ENCODE results near the gene OR4A47. TPM values are rescaled to one million over a fixed set of nuclear protein-coding genes. Genes with fewer than 3 reads are reported as not detected.
"Not testable (repeated sequence)": the region's sequence is repeated elsewhere in the genome, so short reads cannot be mapped to it uniquely, and the experiment has no call there.

OR4A47 gene
- total RNA-seq (not detected), polyA plus RNA-seq (not detected)

DNA sequence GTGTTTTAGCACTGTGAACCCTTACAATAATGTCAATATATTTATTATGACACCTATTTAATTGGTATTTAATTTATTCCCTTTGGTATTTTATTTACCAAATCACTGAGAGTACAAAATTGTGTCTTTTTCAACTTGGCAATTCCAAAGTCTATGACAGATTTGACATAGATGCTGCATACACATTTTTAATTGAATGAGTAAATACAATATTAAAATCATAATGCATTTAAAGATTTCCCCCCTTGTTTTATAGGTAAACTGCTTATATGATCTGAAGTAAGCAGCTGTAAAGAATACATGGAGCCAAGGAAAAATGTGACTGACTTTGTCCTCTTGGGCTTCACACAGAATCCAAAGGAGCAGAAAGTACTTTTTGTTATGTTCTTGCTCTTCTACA is at the start of gene OR4A47:
Gene OR4A47, plus strand, starts transcription at position 301 of the 400 bp plus-strand sequence. Its CDS starts 0 bp downstream, at position 301.
- H3K9me3 ChIP-seq; H3K4me1 ChIP-seq; H3K27ac ChIP-seq; DNase-seq; H3K36me3 ChIP-seq; H3K27me3 ChIP-seq; intact Hi-C loops (cut with DNase I); H3K4me3 ChIP-seq: not testable (repeated sequence)

DNA sequence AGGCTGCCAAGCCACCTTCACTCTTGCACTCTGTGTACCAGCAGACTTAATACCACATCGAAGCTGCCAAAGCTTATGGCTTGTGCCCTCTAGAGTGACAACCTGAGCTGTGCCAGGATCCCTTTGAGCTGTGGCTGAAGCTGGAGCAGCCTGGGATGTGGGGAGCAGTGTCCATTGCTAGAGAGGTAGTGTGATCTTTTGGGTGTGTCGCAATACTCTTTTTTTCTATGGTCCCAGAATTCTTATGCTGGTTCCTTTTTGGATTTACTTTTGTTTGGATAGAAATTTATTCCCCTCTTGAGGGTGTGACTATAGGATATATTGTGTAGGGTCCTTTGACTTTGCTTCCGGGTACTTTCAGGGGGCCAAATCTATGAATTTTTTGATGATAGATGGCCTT is 32.7 kb upstream of the OR4A47 start:
- H3K4me3 ChIP-seq; H3K9me3 ChIP-seq; intact Hi-C loops (cut with DNase I); H3K36me3 ChIP-seq; H3K4me1 ChIP-seq; H3K27me3 ChIP-seq; DNase-seq; H3K27ac ChIP-seq: not testable (repeated sequence)
- 71 to 91% methylated on average over 3 of the region's 3 CpGs for WGBS, 2 donors

GRCh38 chr11:48473966-48474365 is 14.6 kb upstream of the OR4A47 start:
- H3K4me3 ChIP-seq; H3K9me3 ChIP-seq; H3K36me3 ChIP-seq; H3K4me1 ChIP-seq; DNase-seq; H3K27me3 ChIP-seq; H3K27ac ChIP-seq; intact Hi-C loops (cut with DNase I): not testable (repeated sequence)
- WGBS, 2 donors, result 88 to 91% methylated on average over 2 of the region's 2 CpGs

GRCh38 chr11:48474703-48475102 is 13.9 kb upstream of the OR4A47 start:
- H3K36me3 ChIP-seq; H3K4me3 ChIP-seq; H3K4me1 ChIP-seq; H3K27ac ChIP-seq; intact Hi-C loops (cut with DNase I); H3K27me3 ChIP-seq; H3K9me3 ChIP-seq; DNase-seq: not testable (repeated sequence)
- WGBS, 2 donors, result 72 to 81% methylated on average over 6 of the region's 6 CpGs

GRCh38 chr11:48506169-48506568 is 17.6 kb downstream of the OR4A47 start:
- H3K4me1 ChIP-seq; H3K9me3 ChIP-seq; H3K4me3 ChIP-seq; DNase-seq; H3K27me3 ChIP-seq; H3K27ac ChIP-seq; H3K36me3 ChIP-seq; intact Hi-C loops (cut with DNase I): not testable (repeated sequence)

DNA sequence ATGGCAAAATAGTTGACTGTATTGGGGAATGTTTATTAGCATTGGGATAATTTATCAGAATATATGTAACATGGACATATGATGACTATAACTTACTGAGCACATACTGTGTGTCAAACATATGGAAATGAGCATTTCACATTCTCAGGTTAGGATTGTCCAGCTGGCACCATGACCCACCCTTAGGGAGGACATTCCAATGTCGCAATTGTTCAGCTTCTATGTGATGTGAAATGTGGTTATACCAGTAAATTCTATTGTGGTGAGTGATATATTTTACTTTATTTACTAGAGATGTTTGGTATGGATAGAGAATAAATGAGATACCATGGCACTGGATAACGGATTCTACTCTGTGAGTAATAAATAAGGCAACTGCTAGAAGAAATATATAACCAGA is 50.4 kb downstream of the OR4A47 start:
- no peaks in the 10 kb centered on the region for H3K27me3 ChIP-seq
- WGBS, 2 donors, result 61 to 63% methylated on average over 2 of the region's 2 CpGs
- no peak overlapping the region for H3K27ac ChIP-seq
- intact Hi-C loops (cut with DNase I), result no loop called here
- peaks cover 0 to 4% (median 0%) of the 10 kb centered on the region in 4 donors for H3K9me3 ChIP-seq
- H3K36me3 ChIP-seq, result no peaks in the 10 kb centered on the region
- no peak overlapping the region for H3K4me3 ChIP-seq
- no peak for TF ChIP-seq POLR2AphosphoS5 (IDR thresholded peaks at IDR 0.05)
- TF ChIP-seq POLR2A (IDR thresholded peaks at IDR 0.05), result no peak
- no peak for TF ChIP-seq CTCF (IDR thresholded peaks at IDR 0.05)
- no peak for TF ChIP-seq EP300 (IDR thresholded peaks at IDR 0.05)
- no peak for DNase-seq
- H3K4me1 ChIP-seq, result no peaks in the 10 kb centered on the region

Other genes with a start within 250 kb of the OR4A47 start
- gene OR4X2, start 243.7 kb upstream of the OR4A47 start, total RNA-seq, result not detected
- gene OR4X2, start 243.7 kb upstream of the OR4A47 start, polyA plus RNA-seq, result not detected
- not detected for gene OR4X1, start 224.9 kb upstream of the OR4A47 start, total RNA-seq
- gene OR4X1, start 224.9 kb upstream of the OR4A47 start, polyA plus RNA-seq, result not detected
- not detected for gene OR4S1, start 182.6 kb upstream of the OR4A47 start, total RNA-seq
- gene OR4S1, start 182.6 kb upstream of the OR4A47 start, polyA plus RNA-seq, result not detected
- gene OR4C3, start 163.9 kb upstream of the OR4A47 start, total RNA-seq, result not detected
- gene OR4C3, start 163.9 kb upstream of the OR4A47 start, polyA plus RNA-seq, result not detected
- not detected for gene OR4C5, start 122.3 kb upstream of the OR4A47 start, total RNA-seq
- gene OR4C5, start 122.3 kb upstream of the OR4A47 start, polyA plus RNA-seq, result not detected

All from sigmoid colon (tissue), 7 donors.